K562 (cell line): ENCODE data around the gene DBP. TPM values are rescaled to one million over a fixed set of nuclear protein-coding genes. Genes with fewer than 3 reads are reported as not detected.

Experiments
- CHD7 ChIP-seq: fragments of 200-600 bp; sonication (generic); IDR thresholded peaks from one replicate; pipeline ENCODE4 v1.6.1; 2012; ENCODE audit warnings: mild to moderate bottlenecking, low read depth, low read length, inconsistent platforms
- FOXP4 ChIP-seq: sonication (generic); formaldehyde crosslinking; IDR thresholded peaks from 2 replicates; pipeline ENCODE4 v1.8.0; 2022; ENCODE audit warnings: mild to moderate bottlenecking, missing genetic modification reagents, borderline replicate concordance
- JUN ChIP-seq, 2 experiments: sonication (generic) in 1 of 2; formaldehyde crosslinking in 1 of 2; IDR thresholded peaks; 2 replicates each; pipeline versions ENCODE4 v1.6.1 to v1.8.0; 2012 to 2022; ENCODE audit warnings: borderline replicate concordance in 2 of 2, mild to moderate bottlenecking in 2 of 2, improper control_type of control experiment in 1 of 2, low read depth in 1 of 2, low read length in 1 of 2, missing genetic modification reagents in 1 of 2
- MYC ChIP-seq, 2 experiments: fragments of 250-450 bp in 1 of 2; sonication (Bioruptor Pico) in 1 of 2; IDR thresholded peaks; 2 replicates each; pipeline versions ENCODE4 v1.5.1 to v1.6.1; 2012 to 2021; ENCODE audit warnings: low read depth in 2 of 2, borderline replicate concordance in 1 of 2, improper control_type of control experiment in 1 of 2, low read length in 1 of 2, mild to moderate bottlenecking in 1 of 2, moderate library complexity in 1 of 2
- PYGO2 ChIP-seq: fragments of 450-650 bp; IDR thresholded peaks from 2 replicates; pipeline ENCODE4 v1.6.1; 2016; ENCODE audit warnings: mild to moderate bottlenecking, missing genetic modification characterization, moderate library complexity, missing compliant biosample characterization
- ZC3H8 ChIP-seq: fragments of 450-650 bp; IDR thresholded peaks from 2 replicates; pipeline ENCODE4 v1.6.1; 2017
- polyA plus RNA-seq, 8 experiments: library from polyadenylated mRNA; depleted of rRNA in 4 of 8; stranded (reverse) in 5 of 8; unstranded in 3 of 8; fragments of >200 nt; fragmentation: Nextera tagmentation in 2 of 8; fragmentation: Illumina TruSeq in 1 of 8; extraction: Ambion mirVana in 2 of 8; extraction: Trizol in 1 of 8; gene quantifications; 2 replicates each; pipeline versions ENCODE4 v1.2.1 to v1.2.3, GENCODE V29; 2011 to 2014; ENCODE audit warnings: inconsistent platforms in 1 of 8, missing spikeins in 1 of 8
- total RNA-seq, 7 experiments: library from RNA; depleted of rRNA in 6 of 7; stranded (reverse); fragments of >200 nt in 6 of 7; fragmentation: Illumina TruSeq in 2 of 7; extraction: Trizol in 2 of 7; gene quantifications; 2 replicates each; pipeline versions ENCODE4 v1.2.1 to v1.2.3, GENCODE V29; 2011 to 2021; ENCODE audit warnings: low replicate concordance in 1 of 7
- TF ChIP-seq, protein P1 (sequence below): fragments of 450-650 bp; IDR thresholded peaks from 2 replicates; pipeline ENCODE4 v1.6.1; 2016; ENCODE audit warnings: borderline replicate concordance

Gene DBP
- total and polyA plus RNA-seq, 9 of the 15 experiments (the other 6 are each of a cell fraction or from before 2014, with no cell fraction given): 0.25 to 5.5 (median 1.8) TPM

DNA sequence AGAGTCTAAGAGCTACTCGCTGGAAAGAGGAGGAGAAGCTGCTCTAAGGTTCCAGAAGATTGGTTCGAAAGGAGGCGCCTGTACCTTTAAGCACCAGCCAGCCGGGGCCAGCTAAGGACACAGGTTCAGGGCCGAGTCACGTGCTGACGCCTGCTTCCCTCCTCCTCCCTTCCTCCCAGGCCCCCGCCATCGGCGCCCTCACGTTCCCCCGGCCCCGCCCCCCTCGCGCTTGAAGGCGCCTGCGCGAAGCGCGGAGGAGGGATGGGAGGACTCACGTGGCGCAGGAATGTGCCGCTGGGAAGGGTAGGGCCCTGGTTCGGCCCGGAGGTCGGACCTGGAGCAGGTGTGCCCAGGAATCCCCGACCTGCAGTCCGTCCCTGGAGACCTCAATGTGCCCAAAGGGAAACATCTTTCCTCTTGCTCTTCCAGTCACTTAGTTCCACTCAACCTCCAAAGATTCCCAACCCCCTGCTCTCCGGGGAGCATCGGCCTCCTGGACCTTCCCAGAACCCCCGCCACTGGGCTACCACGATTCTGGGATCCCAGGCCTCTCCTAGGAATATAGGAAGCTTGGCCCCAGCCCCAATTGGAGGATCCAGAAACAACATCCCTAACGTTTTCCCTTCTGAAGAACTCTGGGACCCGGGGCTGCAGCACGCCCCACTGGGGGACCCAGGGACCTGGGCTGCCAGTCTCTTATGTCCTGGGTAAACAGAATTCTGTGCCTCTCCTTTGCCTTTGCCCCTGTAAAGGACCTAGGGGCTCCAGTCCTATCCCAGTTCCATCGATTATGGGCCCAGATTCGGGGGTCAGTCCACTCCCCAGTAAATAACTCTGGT lies 2.5 kb downstream of the DBP start (continued):
- TF ChIP-seq CHD7: no peak
- no peak for TF ChIP-seq FOXP4 (CRISPR knock-in tag)
- TF ChIP-seq PYGO2: no peak
- TF ChIP-seq MYC (IDR thresholded peaks at IDR 0.05; ENCODE audit: low read depth, low read length): peak; percentile 88
- TF ChIP-seq MYC (CRISPR knock-in tag; IDR thresholded peaks at IDR 0.05; ENCODE audit: borderline replicate concordance, low read depth): peak; percentile 58; the same call in 1 of the 2 replicates
- TF ChIP-seq, protein P1, sequence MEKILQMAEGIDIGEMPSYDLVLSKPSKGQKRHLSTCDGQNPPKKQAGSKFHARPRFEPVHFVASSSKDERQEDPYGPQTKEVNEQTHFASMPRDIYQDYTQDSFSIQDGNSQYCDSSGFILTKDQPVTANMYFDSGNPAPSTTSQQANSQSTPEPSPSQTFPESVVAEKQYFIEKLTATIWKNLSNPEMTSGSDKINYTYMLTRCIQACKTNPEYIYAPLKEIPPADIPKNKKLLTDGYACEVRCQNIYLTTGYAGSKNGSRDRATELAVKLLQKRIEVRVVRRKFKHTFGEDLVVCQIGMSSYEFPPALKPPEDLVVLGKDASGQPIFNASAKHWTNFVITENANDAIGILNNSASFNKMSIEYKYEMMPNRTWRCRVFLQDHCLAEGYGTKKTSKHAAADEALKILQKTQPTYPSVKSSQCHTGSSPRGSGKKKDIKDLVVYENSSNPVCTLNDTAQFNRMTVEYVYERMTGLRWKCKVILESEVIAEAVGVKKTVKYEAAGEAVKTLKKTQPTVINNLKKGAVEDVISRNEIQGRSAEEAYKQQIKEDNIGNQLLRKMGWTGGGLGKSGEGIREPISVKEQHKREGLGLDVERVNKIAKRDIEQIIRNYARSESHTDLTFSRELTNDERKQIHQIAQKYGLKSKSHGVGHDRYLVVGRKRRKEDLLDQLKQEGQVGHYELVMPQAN: 0 out of 2 replicates have a peak, but pooled peaks have one; percentile 54
- TF ChIP-seq ZC3H8: no peak
- TF ChIP-seq JUN (IDR thresholded peaks at IDR 0.05; ENCODE audit: borderline replicate concordance, low read depth, low read length): peak; percentile 26; the same call in 1 of the 2 replicates
- TF ChIP-seq JUN (CRISPR knock-in tag; IDR thresholded peaks at IDR 0.05; ENCODE audit: borderline replicate concordance): no peak
